BE2C (cell line): ENCODE measurements around the gene PROM1.

Experiments used
- DNase-seq: peaks from one replicate; pipeline ENCODE4 v3.0.0-alpha.2; 2020
- H3K27me3 ChIP-seq: fragments of 250-450 bp; sonication (Bioruptor Pico); 2 replicates; pipeline ENCODE4 v1.5.1; 2020; ENCODE audit warnings: mild to moderate bottlenecking
- H3K36me3 ChIP-seq: fragments of 250-450 bp; sonication (Bioruptor Pico); 2 replicates; pipeline ENCODE4 v1.5.1; 2020; ENCODE audit warnings: mild to moderate bottlenecking
- H3K4me1 ChIP-seq: fragments of 250-450 bp; sonication (Bioruptor Pico); 2 replicates; pipeline ENCODE4 v1.5.1; 2020
- H3K4me3 ChIP-seq: 2 replicates; pipeline ENCODE4 v1.5.1; 2011; ENCODE audit warnings: low read depth, low read length
- H3K9me3 ChIP-seq: fragments of 250-450 bp; sonication (Bioruptor Pico); 2 replicates; pipeline ENCODE4 v1.5.1; 2020
- TF ChIP-seq, protein P1 (sequence below): IDR thresholded peaks from 2 replicates; pipeline ENCODE4 v1.5.1; 2012; ENCODE audit warnings: mild to moderate bottlenecking, low read depth, low read length

PROM1 gene

DNA sequence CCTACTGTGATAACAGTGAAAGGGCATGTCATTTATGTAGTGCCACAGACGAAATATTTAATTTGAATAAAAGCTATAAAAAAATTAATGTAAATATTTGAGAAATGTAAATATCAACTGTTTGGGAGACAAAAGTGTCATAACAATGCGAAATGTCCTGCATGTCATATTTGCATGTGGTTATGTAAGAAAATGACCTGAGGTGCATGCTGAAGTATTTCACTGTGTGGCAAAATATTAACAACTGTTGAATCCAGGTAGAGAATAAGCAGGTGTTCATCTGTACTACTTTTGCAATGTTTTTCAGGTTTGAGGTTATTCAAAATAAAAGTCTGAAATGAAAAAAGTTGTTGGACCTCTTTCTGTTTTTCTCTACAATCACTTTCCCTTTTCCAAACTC is 30.9 kb downstream of the PROM1 start:
- no peaks in the 10 kb centered on the region for H3K27me3 ChIP-seq
- H3K4me1 ChIP-seq, result peaks cover 12% of the 10 kb centered on the region
- no peaks in the 10 kb centered on the region for H3K9me3 ChIP-seq
- no peak for DNase-seq
- no peaks in the 10 kb centered on the region for H3K36me3 ChIP-seq
- TF ChIP-seq, protein P1, sequence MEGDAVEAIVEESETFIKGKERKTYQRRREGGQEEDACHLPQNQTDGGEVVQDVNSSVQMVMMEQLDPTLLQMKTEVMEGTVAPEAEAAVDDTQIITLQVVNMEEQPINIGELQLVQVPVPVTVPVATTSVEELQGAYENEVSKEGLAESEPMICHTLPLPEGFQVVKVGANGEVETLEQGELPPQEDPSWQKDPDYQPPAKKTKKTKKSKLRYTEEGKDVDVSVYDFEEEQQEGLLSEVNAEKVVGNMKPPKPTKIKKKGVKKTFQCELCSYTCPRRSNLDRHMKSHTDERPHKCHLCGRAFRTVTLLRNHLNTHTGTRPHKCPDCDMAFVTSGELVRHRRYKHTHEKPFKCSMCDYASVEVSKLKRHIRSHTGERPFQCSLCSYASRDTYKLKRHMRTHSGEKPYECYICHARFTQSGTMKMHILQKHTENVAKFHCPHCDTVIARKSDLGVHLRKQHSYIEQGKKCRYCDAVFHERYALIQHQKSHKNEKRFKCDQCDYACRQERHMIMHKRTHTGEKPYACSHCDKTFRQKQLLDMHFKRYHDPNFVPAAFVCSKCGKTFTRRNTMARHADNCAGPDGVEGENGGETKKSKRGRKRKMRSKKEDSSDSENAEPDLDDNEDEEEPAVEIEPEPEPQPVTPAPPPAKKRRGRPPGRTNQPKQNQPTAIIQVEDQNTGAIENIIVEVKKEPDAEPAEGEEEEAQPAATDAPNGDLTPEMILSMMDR, result no peak
- no peak overlapping the region for H3K4me3 ChIP-seq

DNA sequence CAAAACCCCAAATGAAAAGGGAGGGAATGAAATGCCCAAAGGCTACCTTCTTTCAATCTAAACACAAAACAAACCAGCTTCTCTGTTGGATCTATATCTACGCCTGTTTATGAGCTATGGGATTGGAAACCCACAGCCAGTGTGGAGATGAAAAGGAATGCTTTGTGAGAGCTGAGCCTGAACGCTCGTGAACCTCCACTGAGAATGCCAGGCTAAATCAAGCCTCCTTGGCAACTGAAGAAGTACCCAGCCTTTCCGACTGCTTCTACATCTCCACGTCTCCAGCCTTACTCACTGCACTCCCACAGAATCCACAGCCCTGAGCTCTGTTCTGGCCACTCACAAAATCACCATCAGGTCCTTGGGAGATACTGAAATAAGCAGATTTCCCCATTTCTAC is 31.8 kb downstream of the PROM1 start:
- no peak for DNase-seq
- H3K4me1 ChIP-seq, result peaks cover 4% of the 10 kb centered on the region; the same call in 1 of the 2 replicates
- H3K27me3 ChIP-seq, result no peaks in the 10 kb centered on the region

DNA sequence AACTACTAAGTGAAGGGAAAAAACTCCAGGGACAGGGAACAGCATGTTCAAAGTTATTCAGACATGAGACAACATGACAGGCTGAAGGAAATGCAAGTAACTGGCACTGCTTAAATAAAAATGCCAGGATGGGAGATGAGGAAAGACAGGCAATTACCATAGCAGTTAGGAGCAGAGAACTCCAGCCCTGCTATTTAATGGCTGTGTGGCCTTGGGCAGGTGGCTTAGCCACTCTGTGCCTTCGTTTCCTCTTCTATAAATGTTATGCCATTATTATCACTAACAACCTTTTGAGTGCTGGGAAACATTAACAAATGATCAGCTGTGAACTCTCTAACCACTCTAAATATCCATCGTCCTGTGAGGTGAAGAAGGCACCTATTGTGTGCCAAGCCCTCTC is 32.7 kb downstream of the PROM1 start:
- DNase-seq, result no peak
- no peak overlapping the region for H3K4me3 ChIP-seq
- TF ChIP-seq, protein P1, result no peak
- no peaks in the 10 kb centered on the region for H3K27me3 ChIP-seq
- no peaks in the 10 kb centered on the region for H3K36me3 ChIP-seq
- no peaks in the 10 kb centered on the region for H3K4me1 ChIP-seq
- no peaks in the 10 kb centered on the region for H3K9me3 ChIP-seq

More for the DNA sequence above, 31.8 kb downstream of the PROM1 start:
- TF ChIP-seq, protein P1, result no peak
- Histone ChIP-seq H3K4me3 (no peak overlapping the region), H3K9me3 (no peaks in the 10 kb centered on the region), H3K36me3 (no peaks in the 10 kb centered on the region)

DNA sequence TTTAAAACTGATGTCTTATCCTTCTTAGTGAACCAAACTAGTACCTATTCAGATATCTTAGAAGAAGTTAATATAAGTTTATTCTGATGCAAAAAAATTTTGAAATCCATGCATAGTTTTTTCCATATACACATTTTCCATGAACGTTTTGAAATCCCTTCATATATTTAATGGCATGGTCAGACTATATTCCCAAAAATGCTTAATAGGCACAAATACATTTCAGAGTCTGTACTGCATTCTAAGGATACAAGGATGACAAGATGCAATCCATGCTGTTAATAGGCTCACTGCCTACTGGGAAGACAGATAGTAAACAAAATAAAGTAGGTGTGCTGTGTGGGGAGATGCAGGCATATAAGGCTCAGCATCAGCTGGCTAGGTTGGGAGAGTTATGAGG is 33.2 kb downstream of the PROM1 start:
- Histone ChIP-seq H3K4me3 (no peak overlapping the region), H3K9me3 (no peaks in the 10 kb centered on the region), H3K36me3 (no peaks in the 10 kb centered on the region), H3K4me1 (no peaks in the 10 kb centered on the region), H3K27me3 (no peaks in the 10 kb centered on the region)
- DNase-seq, result no peak
- TF ChIP-seq, protein P1, result no peak

DNA sequence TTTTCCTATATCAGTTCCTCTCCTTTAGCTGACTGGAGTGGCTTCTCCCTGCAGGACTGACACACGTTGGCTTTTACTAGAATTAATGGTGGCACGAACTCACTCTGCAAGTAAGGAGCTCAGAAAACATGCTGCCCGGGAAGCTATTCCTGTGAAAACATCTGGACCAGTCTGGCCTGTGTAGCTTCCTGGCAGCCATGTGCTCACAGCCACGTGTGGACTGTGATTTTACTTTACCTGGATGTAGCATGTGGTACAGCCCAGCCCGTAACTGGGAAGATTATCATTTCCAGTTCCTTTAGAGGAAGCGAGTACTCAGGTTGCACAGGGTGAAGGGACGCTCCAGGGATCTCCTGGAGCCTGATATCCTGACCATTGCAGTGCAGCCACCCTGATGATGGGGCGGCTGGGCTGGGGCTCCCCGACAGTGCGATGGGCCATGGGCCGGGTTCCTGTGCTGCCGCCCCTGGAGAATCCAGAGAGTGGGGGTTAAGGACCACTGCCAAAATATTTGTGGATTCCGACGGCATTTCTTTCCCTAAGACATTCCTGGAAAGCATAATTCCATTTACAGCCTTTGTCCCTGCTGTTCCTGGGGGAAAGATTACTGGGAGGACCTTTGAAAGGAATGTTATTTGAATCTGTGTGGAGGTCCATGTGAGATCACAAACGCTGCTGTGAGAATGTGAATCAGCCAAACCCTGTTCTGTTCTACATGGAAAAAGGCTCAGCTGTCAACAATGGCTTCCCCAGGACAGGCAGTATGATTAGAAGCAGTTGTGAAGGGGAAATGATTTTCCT is 35.0 kb downstream of the PROM1 start:
- Histone ChIP-seq H3K4me3 (no peak overlapping the region), H3K36me3 (no peaks in the 10 kb centered on the region), H3K27me3 (no peaks in the 10 kb centered on the region), H3K4me1 (no peaks in the 10 kb centered on the region; the same call in 1 of the 2 replicates), H3K9me3 (no peaks in the 10 kb centered on the region)
- TF ChIP-seq, protein P1, result no peak
- no peak for DNase-seq

DNA sequence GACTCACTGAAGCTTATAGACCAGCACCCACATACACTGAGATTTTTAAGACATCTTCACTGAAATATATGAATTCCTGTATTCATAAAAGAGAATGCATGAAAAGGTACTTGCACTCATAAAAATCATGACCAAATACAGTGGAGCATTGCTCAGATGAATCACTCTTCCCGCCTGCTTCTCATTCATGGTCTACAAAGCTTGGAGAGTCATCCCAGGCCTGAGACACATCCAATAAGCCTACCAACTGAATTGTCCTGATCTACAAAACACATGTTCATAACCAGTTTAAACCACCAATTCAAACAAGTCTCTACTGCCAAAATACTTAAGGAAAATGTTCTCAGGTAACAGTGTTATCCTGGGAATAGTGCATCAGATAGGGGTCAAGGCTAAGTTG is 38.1 kb downstream of the PROM1 start:
- DNase-seq, result no peak
- no peaks in the 10 kb centered on the region for H3K9me3 ChIP-seq
- TF ChIP-seq, protein P1, result no peak
- no peaks in the 10 kb centered on the region for H3K27me3 ChIP-seq
- H3K36me3 ChIP-seq, result no peaks in the 10 kb centered on the region
- H3K4me1 ChIP-seq, result no peaks in the 10 kb centered on the region; the same call in 1 of the 2 replicates
- H3K4me3 ChIP-seq, result no peak overlapping the region
